Neural crest cell (in vitro differentiated cells): ENCODE data around the gene C5orf52. TPM values are rescaled to one million over a fixed set of nuclear protein-coding genes. Genes with fewer than 3 reads are reported as not detected.
"Not testable (repeated sequence)": the region's sequence is repeated elsewhere in the genome, so short reads cannot be mapped to it uniquely, and the experiment has no call there.

ENCODE experiments used
- DNase-seq: peaks from one replicate; pipeline ENCODE4 v3.0.0; 2021; ENCODE audit warnings: low read depth, mixed read lengths, low spot score
- H3K27ac Mint-ChIP-seq: one replicate; pipeline ENCODE4 v1.8.0; 2021; ENCODE audit warnings: mild to moderate bottlenecking, mixed read lengths; ENCODE audit not compliant: unreplicated experiment
- H3K27me3 Mint-ChIP-seq: 2 replicates; pipeline ENCODE4 v1.8.0; 2021; ENCODE audit warnings: low read depth, mild to moderate bottlenecking, mixed read lengths
- H3K36me3 Mint-ChIP-seq: 2 replicates; pipeline ENCODE4 v1.8.0; 2021; ENCODE audit warnings: low read depth, mild to moderate bottlenecking, mixed read lengths
- H3K4me1 Mint-ChIP-seq: 2 replicates; pipeline ENCODE4 v1.8.0; 2021; ENCODE audit warnings: mixed read lengths
- H3K4me3 Mint-ChIP-seq: one replicate; pipeline ENCODE4 v1.8.0; 2021; ENCODE audit warnings: mild to moderate bottlenecking, mixed read lengths
- H3K9me3 Mint-ChIP-seq: 2 replicates; pipeline ENCODE4 v1.8.0; 2021; ENCODE audit warnings: mixed read lengths
- total RNA-seq: library from RNA; stranded (reverse); gene quantifications from 2 replicates; pipeline ENCODE4 v1.2.1, GENCODE V29; 2021
- TF ChIP-seq, protein P1 (sequence below): fragments of 200-600 bp; sonication (generic); conservative IDR thresholded peaks from 2 replicates; pipeline ENCODE4 v1.5.0; 2021; ENCODE audit warnings: antibody characterized with exemption, mild to moderate bottlenecking

C5orf52 gene
- total RNA-seq, 1 donor from 2014 or later, result not detected

GRCh38 chr5:157719245-157719644 is 47.9 kb downstream of the C5orf52 start:
- peaks cover 7% of the 10 kb centered on the region for H3K36me3 Mint-ChIP-seq
- H3K9me3 Mint-ChIP-seq, result peaks cover 5% of the 10 kb centered on the region
- no peak overlapping the region for H3K4me3 Mint-ChIP-seq
- TF ChIP-seq, protein P1, sequence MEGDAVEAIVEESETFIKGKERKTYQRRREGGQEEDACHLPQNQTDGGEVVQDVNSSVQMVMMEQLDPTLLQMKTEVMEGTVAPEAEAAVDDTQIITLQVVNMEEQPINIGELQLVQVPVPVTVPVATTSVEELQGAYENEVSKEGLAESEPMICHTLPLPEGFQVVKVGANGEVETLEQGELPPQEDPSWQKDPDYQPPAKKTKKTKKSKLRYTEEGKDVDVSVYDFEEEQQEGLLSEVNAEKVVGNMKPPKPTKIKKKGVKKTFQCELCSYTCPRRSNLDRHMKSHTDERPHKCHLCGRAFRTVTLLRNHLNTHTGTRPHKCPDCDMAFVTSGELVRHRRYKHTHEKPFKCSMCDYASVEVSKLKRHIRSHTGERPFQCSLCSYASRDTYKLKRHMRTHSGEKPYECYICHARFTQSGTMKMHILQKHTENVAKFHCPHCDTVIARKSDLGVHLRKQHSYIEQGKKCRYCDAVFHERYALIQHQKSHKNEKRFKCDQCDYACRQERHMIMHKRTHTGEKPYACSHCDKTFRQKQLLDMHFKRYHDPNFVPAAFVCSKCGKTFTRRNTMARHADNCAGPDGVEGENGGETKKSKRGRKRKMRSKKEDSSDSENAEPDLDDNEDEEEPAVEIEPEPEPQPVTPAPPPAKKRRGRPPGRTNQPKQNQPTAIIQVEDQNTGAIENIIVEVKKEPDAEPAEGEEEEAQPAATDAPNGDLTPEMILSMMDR, result no peak
- H3K27me3 Mint-ChIP-seq, result no peaks in the 10 kb centered on the region
- H3K27ac Mint-ChIP-seq, result no peak overlapping the region
- H3K4me1 Mint-ChIP-seq, result peaks cover 5% of the 10 kb centered on the region
- DNase-seq, result no peak

- H3K27ac Mint-ChIP-seq, result no peak overlapping the region
- no peak for DNase-seq
- H3K4me3 Mint-ChIP-seq, result no peak overlapping the region
- H3K27me3 Mint-ChIP-seq, result no peaks in the 10 kb centered on the region
- H3K4me1 Mint-ChIP-seq, result peaks cover 5% of the 10 kb centered on the region
- peaks cover 8% of the 10 kb centered on the region for H3K9me3 Mint-ChIP-seq
- H3K36me3 Mint-ChIP-seq, result peaks cover 7% of the 10 kb centered on the region
- TF ChIP-seq, protein P1, result no peak
Measured at GRCh38 chr5:157721159-157721558, 49.8 kb downstream of the C5orf52 start.

GRCh38 chr5:157722895-157723294 is 51.6 kb downstream of the C5orf52 start:
- H3K4me1 Mint-ChIP-seq, H3K9me3 Mint-ChIP-seq, H3K27me3 Mint-ChIP-seq, DNase-seq, H3K27ac Mint-ChIP-seq, H3K4me3 Mint-ChIP-seq, H3K36me3 Mint-ChIP-seq: not testable (repeated sequence)

GRCh38 chr5:157726607-157727006 is 55.3 kb downstream of the C5orf52 start:
- not testable (repeated sequence) for H3K27ac Mint-ChIP-seq, H3K4me1 Mint-ChIP-seq, H3K9me3 Mint-ChIP-seq, H3K4me3 Mint-ChIP-seq, H3K27me3 Mint-ChIP-seq, H3K36me3 Mint-ChIP-seq, DNase-seq

DNA sequence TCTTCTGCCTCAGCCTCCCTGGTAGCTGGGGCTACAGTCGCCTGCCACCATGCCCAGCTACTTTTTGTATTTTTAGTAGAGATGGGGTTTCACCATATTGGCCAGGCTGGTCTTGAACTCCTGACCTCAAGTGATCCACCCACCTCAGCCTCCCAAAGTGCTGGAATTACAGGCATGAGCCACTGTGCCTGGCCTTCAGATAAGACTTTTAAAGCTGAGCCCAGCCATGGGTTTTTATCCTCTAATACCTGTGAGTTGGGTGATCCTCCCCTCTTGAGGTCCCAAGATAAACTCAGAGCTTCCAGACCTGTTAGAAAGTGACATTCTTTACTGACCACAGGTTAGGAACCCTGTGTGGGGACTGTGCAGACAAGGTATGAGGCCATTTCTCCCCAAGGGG is 56.5 kb downstream of the C5orf52 start:
- not testable (repeated sequence) for H3K27ac Mint-ChIP-seq, H3K9me3 Mint-ChIP-seq, H3K36me3 Mint-ChIP-seq, H3K27me3 Mint-ChIP-seq, DNase-seq
- peak overlapping the region; percentile 31 for H3K4me3 Mint-ChIP-seq
- H3K4me1 Mint-ChIP-seq, result peaks cover 21% of the 10 kb centered on the region

Other genes with a start within 250 kb of the C5orf52 start
- not detected in 2 replicates for gene NIPAL4, start 211.3 kb upstream of the C5orf52 start, total RNA-seq
- 9.1 and 11.3 TPM in 2 replicates for gene ADAM19, start 95.8 kb upstream of the C5orf52 start, total RNA-seq
- not detected in 2 replicates for gene SOX30, start 19.1 kb upstream of the C5orf52 start, total RNA-seq
- gene THG1L, start 59.9 kb downstream of the C5orf52 start, total RNA-seq, result 19.5 and 20.1 TPM in 2 replicates
- 10.4 and 11.3 TPM in 2 replicates for gene LSM11, start 72.2 kb downstream of the C5orf52 start, total RNA-seq
- gene CLINT1, start 187.6 kb downstream of the C5orf52 start, total RNA-seq, result 53.8 TPM in 2 replicates